Measurements from ENCODE around the gene FBXL19. TPM values are rescaled to one million over a fixed set of nuclear protein-coding genes. Genes with fewer than 3 reads are reported as not detected.

FBXL19 gene
- total and polyA plus RNA-seq, 9 of the 15 experiments (the other 6 are each of a cell fraction or from before 2014, with no cell fraction given) = 0.13 to 48.0 (median 13.5) TPM; not detected in 1

- no peak for TF ChIP-seq ZNF444 (CRISPR knock-in tag; IDR thresholded peaks at IDR 0.05)
- TF ChIP-seq MCM2 (IDR thresholded peaks at IDR 0.05; ENCODE audit: low read depth) = no peak
- TF ChIP-seq ARID1B (IDR thresholded peaks at IDR 0.05) = peak; percentile 23; the same call in 1 of the 2 replicates
- no peak for TF ChIP-seq CREBBP (IDR thresholded peaks at IDR 0.05; ENCODE audit: low read depth, low read length)
- TF ChIP-seq BMI1 (IDR thresholded peaks at IDR 0.05; ENCODE audit: low read length) = no peak
- 0 out of 2 replicates have a peak, but pooled peaks have one; percentile 19 for TF ChIP-seq ZBTB2 (IDR thresholded peaks at IDR 0.05)
- no peak for TF ChIP-seq MTA3 (IDR thresholded peaks at IDR 0.05; ENCODE audit: borderline replicate concordance)
- no peak for TF ChIP-seq ZNF57 (CRISPR knock-in tag; IDR thresholded peaks at IDR 0.05)
- 0 out of 2 replicates have a peak, but pooled peaks have one; percentile 18 for TF ChIP-seq DPF2 (IDR thresholded peaks at IDR 0.05)
- no peak for TF ChIP-seq CHD7 (IDR thresholded peaks at IDR 0.05; ENCODE audit: low read depth, low read length)
- no peak for TF ChIP-seq HNRNPH1 (optimal IDR thresholded peaks at IDR 0.05; ENCODE audit: low read depth, low read length)
- no peak for TF ChIP-seq ZNF707 (CRISPR knock-in tag; conservative IDR thresholded peaks at IDR 0.05)
- TF ChIP-seq E2F5 (CRISPR knock-in tag; IDR thresholded peaks at IDR 0.05) = no peak
- TF ChIP-seq MEIS2 (IDR thresholded peaks at IDR 0.05; ENCODE audit: partially characterized antibody) = peak; percentile 6
- TF ChIP-seq L3MBTL2 (IDR thresholded peaks at IDR 0.05) = peak; percentile 53; the same call in 1 of the 2 replicates
- TF ChIP-seq FOXK2 (conservative IDR thresholded peaks at IDR 0.05 in 1 of 2, IDR thresholded peaks at IDR 0.05 in 1 of 2; ENCODE audit: low read depth in 2 of 2) = peak in 1 of 2 experiments; percentile 71; a peak in 2 of 4 replicates
- no peak for TF ChIP-seq KLF13 (tag; IDR thresholded peaks at IDR 0.05; ENCODE audit: borderline replicate concordance, low read depth)
These were observed 20.4 kb upstream of the FBXL19 start (continued) for GRCh38 chr16:30903002-30903401.

Data from K562 (cell line).